HG03066 (cell line): ENCODE measurements around the gene PCDHB12.
"Not testable (repeated sequence)": the region's sequence is repeated elsewhere in the genome, so short reads cannot be mapped to it uniquely, and the experiment has no call there.

Experiments used
- ATAC-seq: cut with Tn5 transposase; IDR thresholded peaks from one replicate; pipeline ENCODE4 v1.9.1; 2021; ENCODE audit warnings: low read depth; ENCODE audit not compliant: unreplicated experiment

The PCDHB12 gene

DNA sequence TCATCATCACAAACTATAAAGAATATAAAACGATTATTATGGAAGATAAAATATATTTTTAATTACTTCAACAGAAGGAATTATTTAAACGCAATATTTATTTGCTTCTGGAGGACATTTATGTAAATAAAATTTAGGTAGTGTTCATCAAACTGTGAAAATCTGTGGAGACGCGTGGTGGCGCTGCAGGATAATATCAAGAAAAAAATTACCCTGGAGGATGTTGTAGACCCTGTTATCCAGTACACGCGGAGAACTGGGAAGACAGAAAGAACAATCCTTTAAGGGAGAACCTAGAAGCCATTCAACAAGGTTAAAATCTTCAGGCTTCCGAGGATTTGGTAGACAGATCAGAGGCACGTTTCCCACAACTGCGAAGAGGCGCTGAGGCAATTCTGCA, at the start of gene PCDHB12:
PCDHB12 (plus strand) TSS at position 242 of the 400 bp plus-strand sequence. CDS start 189 bp downstream, outside the sequence.
- no peak for ATAC-seq

DNA sequence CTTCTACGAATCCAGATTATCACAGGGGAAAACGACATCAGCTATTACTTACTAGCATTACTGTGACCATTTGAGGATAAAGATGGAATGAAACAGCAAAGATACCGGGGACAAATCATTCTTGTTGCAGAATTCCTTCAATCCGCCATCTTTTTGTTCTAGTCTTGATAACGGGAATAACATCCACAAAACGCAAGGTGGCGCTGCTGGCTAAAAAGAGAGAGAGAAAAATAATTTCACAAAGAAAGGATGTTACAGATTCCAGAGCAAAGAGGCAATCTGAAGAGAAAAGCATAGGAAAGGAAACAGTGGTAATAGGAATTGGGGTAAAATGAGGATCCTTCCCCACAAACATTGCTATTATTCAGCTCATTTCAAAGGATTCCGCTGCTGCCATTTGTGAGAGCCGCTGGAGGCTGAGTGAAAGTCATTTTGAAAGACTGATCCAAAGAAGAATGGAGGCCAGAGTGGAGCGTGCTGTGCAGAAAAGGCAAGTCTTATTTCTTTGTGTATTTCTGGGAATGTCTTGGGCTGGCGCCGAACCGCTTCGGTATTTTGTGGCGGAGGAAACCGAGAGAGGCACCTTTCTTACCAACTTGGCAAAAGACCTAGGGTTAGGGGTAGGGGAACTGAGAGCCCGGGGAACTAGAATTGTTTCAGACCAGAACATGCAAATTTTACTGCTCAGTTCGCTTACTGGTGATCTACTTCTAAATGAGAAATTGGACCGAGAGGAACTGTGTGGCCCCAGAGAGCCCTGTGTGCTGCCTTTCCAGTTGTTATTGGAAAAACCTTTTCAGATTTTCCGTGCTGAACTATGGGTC, 35.9 kb upstream of the PCDHB12 start, which contains the start of gene PCDHB7:
PCDHB7 (plus strand) TSS at position 264 of the 824 bp plus-strand sequence; CDS start at position 456, 192 bp downstream.
- no peak for ATAC-seq

DNA sequence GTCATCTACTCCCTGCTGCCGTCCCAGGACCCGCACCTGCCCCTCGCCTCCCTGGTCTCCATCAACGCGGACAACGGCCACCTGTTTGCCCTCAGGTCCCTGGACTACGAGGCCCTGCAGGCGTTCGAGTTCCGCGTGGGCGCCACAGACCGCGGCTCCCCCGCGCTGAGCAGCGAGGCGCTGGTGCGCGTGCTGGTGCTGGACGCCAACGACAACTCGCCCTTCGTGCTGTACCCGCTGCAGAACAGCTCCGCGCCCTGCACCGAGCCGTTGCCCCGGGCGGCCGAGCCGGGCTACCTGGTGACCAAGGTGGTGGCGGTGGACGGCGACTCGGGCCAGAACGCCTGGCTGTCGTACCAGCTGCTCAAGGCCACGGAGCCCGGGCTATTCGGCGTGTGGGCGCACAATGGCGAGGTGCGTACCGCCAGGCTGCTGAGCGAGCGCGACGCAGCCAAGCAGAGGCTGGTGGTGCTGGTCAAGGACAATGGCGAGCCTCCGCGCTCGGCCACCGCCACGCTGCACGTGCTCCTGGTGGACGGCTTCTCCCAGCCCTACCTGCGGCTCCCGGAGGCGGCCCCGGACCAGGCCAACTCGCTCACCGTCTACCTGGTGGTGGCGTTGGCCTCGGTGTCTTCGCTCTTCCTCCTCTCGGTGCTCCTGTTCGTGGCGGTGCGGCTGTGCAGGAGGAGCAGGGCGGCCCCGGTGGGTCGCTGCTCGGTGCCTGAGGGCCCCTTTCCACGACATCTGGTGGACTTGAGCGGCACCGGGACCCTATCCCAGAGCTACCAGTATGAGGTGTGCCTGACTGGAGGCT, 34.0 kb upstream of the PCDHB12 start:
- not testable (repeated sequence) for ATAC-seq

DNA sequence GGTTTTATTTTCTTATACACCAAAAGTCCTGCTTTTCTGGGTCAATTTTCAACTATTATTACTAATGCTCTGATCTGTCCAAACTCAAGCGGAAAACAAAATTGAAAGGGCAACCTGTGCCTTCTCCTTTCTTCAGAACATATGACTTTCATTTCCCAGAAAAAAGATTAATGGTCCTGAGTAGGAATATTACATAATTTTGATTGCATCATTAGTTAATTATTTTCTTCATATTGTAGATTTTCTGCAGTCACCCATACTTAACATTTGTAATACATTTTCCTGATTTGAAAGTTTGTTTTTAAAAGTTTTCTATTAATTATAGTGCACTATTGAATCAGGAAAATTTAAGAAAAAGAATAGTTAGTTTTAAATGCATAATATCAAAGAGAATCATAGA, 32.6 kb upstream of the PCDHB12 start:
- ATAC-seq: no peak

DNA sequence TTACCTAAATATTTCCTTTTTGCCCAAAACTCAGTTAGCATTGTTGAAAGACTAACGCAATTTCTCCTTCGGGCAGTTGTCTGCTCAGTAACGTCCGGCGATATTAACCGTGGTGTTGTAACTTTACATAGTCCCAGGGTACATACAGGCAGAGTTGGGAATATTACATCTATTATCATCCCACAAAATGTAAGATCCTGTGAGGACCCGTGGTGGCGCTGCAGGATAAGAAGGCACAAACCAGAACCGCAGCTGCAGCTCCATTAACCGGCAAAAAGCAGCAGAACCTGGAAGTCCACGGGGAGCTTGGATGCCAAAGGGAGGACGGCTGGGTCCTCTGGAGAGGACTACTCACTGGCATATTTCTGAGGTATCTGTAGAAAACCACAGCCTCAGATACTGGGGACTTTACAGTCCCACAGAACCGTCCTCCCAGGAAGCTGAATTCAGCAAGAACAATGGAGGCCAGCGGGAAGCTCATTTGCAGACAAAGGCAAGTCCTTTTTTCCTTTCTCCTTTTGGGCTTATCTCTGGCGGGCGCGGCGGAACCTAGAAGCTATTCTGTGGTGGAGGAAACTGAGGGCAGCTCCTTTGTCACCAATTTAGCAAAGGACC, 30.8 kb upstream of the PCDHB12 start, which contains the start of gene PCDHB8:
PCDHB8 (plus strand) TSS at position 214 of the 615 bp plus-strand sequence; CDS start at position 459, 245 bp downstream.
- ATAC-seq: not testable (repeated sequence)

DNA sequence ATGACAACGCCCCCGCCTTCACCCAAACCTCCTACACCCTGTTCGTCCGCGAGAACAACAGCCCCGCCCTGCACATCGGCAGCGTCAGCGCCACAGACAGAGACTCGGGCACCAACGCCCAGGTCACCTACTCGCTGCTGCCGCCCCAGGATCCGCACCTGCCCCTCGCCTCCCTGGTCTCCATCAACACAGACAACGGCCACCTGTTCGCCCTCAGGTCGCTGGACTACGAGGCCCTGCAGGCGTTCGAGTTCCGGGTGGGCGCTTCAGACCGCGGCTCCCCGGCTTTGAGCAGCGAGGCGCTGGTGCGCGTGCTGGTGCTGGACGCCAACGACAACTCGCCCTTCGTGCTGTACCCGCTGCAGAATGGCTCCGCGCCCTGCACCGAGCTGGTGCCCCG, 29.1 kb upstream of the PCDHB12 start:
- ATAC-seq: not testable (repeated sequence)

DNA sequence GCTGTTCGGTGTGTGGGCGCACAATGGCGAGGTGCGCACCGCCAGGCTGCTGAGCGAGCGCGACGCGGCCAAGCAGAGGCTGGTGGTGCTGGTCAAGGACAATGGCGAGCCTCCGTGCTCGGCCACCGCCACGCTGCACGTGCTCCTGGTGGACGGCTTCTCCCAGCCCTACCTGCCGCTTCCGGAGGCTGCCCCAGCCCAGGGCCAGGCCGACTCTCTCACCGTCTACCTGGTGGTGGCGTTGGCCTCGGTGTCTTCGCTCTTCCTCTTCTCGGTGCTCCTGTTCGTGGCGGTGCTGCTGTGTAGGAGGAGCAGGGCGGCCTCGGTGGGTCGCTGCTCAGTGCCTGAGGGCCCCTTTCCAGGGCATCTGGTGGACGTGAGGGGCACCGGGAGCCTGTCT, 28.6 kb upstream of the PCDHB12 start:
- not testable (repeated sequence) for ATAC-seq

DNA sequence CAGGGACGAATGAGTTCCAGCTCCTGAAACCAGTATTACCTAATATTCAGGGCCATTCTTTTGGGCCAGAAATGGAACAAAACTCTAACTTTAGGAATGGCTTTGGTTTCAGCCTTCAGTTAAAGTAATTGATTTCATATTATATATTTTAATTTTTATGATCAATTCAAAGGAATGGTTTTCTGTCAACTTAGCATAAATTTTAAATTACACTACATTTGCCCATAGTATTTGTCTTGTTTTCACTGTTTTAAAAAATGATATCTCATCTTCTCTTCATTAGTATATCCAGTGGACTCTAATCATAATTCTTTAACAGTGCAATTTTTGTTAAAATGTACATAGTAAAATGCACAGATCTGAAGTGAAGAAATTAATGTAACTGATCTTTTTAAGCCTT, 28.2 kb upstream of the PCDHB12 start:
- no peak for ATAC-seq

DNA sequence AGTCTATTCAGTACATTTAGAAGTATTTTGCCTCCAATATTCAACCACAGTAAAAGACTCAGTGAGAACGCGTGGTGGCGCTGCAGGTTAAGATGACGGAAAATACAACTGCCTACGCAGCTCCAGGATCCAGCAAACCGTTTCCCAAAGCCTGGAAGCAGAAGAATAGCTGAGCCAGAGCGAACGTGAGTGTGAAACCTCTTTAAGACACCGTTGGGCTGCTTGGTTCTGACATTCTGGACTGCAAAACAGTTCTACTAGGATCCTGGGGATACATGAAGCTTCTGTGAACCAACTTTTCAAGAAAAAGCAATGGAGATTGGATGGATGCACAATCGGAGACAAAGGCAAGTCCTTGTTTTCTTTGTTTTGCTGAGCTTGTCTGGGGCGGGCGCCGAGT, 26.3 kb upstream of the PCDHB12 start, which contains the start of gene PCDHB16:
PCDHB16 (plus strand) TSS at position 140 of the 400 bp plus-strand sequence; CDS start at position 313, 173 bp downstream.
- ATAC-seq: no peak

DNA sequence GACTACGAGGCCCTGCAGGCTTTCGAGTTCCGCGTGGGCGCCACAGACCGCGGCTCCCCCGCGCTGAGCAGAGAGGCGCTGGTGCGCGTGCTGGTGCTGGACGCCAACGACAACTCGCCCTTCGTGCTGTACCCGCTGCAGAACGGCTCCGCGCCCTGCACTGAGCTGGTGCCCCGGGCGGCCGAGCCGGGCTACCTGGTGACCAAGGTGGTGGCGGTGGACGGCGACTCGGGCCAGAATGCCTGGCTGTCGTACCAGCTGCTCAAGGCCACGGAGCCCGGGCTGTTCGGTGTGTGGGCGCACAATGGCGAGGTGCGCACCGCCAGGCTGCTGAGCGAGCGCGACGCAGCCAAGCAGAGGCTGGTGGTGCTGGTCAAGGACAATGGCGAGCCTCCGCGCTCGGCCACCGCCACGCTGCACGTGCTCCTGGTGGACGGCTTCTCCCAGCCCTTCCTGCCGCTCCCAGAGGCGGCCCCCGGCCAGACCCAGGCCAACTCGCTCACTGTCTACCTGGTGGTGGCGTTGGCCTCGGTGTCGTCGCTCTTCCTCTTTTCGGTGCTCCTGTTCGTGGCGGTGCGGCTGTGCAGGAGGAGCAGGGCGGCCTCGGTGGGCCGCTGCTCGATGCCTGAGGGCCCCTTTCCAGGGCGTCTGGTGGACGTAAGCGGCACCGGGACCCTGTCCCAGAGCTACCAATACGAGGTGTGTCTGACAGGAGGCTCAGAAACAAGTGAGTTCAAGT, 24.2 kb upstream of the PCDHB12 start:
- not testable (repeated sequence) for ATAC-seq

DNA sequence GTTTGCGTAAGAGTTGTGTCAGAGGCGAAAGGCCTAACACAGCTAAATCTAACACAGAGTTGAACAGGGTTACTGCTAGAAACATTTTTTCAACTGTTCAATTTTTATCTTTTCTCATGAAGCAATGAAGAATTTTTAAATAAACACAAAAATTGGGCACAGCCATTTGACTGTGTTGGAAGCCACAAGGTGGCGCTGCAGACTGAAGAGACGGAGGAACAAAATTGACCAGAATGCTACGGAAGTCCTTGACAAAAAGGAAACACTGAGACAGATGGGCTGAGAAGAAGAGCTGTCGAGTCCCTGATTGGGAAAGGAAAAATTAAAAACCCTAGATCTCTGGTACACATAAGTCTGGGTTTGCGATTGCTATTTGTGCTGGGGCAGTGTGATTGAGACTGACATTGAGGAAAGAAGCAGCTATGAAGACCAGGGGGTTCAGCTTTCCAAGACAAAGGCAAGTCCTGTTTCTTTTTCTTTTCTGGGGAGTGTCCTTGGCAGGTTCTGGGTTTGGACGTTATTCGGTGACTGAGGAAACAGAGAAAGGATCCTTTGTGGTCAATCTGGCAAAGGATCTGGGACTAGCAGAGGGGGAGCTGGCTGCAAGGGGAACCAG, 21.5 kb upstream of the PCDHB12 start, which contains the start of gene PCDHB9:
PCDHB9 (plus strand) TSS at position 265 of the 616 bp plus-strand sequence; CDS start at position 423, 158 bp downstream.
- no peak for ATAC-seq

DNA sequence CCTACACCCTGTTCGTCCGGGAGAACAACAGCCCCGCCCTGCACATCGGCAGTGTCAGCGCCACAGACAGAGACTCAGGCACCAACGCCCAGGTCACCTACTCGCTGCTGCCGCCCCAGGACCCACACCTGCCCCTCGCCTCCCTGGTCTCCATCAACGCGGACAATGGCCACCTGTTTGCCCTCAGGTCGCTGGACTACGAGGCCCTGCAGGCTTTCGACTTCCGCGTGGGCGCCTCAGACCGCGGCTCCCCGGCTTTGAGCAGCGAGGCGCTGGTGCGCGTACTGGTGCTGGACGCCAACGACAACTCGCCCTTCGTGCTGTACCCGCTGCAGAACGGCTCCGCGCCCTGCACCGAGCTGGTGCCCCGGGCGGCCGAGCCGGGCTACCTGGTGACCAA, 19.8 kb upstream of the PCDHB12 start:
- ATAC-seq: not testable (repeated sequence)

DNA sequence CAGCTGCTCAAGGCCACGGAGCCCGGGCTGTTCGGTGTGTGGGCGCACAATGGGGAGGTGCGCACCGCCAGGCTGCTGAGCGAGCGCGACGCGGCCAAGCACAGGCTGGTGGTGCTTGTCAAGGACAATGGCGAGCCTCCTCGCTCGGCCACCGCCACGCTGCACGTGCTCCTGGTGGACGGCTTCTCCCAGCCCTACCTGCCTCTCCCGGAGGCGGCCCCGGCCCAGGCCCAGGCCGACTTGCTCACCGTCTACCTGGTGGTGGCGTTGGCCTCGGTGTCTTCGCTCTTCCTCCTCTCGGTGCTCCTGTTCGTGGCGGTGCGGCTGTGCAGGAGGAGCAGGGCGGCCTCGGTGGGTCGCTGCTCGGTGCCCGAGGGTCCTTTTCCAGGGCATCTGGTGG, 19.4 kb upstream of the PCDHB12 start:
- not testable (repeated sequence) for ATAC-seq

DNA sequence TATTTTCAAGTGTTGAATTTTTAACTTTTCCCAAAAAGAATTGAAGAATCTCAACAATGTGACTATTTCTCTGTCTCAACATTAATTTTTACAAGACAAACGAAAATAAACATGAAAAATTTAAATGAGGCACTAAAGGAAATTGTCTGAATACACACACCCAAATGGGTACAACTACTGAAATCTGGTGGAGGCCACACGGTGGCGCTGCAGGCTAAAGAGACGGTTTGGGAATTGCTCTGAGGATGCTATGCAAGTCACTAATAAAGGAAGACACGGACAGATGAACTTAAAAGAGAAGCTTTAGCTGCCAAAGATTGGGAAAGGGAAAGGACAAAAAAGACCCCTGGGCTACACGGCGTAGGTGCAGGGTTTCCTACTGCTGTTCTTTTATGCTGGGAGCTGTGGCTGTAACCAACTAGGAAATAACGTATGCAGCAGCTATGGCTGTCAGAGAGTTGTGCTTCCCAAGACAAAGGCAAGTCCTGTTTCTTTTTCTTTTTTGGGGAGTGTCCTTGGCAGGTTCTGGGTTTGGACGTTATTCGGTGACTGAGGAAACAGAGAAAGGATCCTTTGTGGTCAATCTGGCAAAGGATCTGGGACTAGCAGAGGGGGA, 16.3 kb upstream of the PCDHB12 start, which contains the start of gene PCDHB10:
PCDHB10 (plus strand) TSS at position 244 of the 616 bp plus-strand sequence; CDS start at position 444, 200 bp downstream.
- ATAC-seq: no peak

DNA sequence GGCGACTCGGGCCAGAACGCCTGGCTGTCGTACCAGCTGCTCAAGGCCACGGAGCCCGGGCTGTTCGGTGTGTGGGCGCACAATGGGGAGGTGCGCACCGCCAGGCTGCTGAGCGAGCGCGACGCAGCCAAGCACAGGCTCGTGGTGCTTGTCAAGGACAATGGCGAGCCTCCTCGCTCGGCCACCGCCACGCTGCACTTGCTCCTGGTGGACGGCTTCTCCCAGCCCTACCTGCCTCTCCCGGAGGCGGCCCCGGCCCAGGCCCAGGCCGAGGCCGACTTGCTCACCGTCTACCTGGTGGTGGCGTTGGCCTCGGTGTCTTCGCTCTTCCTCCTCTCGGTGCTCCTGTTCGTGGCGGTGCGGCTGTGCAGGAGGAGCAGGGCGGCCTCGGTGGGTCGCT, 14.2 kb upstream of the PCDHB12 start:
- not testable (repeated sequence) for ATAC-seq

DNA sequence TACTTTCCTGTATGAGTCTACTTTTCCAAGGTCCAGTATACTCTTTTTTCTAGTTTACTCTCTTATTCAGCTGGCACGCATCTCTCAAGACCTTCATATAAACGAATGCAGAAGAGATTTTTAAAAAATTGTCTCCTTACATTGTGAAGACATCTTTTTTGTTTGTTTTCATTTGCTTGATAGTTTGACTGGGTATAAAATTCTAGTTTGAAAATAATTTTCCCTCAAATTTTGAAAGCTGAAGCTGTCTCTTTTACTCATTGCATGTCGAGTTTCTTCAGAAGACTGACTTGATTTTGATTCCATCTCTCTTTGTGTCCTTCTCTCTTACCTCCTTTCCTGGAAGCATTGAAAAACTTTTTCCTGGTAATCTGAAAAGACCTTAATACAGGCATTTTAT, 12.2 kb upstream of the PCDHB12 start:
- ATAC-seq: no peak

DNA sequence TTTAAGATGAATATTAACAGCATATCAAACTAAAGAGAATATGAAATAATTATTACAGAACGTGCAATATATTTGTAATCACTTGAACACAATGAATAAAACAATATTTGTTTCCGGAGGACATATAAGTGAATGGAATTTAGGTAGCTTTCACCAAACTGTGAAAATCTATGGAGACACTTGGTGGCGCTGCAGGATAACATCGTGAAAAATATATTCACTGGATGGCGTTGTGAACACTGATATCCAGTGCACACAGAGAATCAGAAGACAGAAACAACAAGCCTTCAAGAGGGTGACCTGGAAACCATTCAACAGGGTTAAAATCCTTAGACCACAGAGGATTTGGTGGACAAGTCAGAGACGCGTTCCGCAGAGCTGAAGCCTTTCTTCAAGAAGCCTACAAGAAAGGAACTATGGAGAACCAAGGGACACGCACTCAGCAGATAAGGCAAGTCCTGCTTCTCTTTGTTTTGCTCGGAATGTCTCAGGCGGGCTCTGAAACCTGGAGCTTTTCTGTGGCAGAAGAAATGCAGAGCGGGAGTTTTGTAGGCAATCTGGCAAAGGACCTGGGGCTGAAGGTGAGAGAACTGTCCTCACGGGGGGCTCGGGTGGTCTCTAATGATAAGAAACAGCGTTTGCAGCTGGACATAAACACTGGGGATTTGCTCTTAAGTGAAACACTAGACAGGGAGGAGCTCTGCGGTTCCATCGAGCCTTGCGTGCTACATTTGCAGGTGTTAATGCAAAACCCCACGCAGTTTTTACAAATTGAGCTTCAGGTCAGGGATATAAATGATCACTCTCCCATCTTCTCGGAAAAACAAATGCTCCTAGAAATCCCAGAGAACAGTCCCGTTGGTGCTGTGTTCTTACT, 8.9 kb upstream of the PCDHB12 start, which contains the start of gene PCDHB11:
PCDHB11 (plus strand) TSS at position 269 of the 877 bp plus-strand sequence; CDS start at position 417, 148 bp downstream.
- no peak for ATAC-seq

DNA sequence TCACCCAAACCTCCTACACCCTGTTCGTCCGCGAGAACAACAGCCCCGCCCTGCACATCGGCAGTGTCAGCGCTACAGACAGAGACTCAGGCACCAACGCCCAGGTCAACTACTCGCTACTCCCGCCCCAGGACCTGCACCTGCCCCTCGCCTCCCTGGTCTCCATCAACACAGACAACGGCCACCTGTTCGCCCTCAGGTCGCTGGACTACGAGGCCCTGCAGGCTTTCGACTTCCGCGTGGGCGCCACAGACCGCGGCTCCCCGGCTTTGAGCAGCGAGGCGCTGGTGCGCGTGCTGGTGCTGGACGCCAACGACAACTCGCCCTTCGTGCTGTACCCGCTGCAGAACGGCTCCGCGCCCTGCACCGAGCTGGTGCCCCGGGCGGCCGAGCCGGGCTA, 7.4 kb upstream of the PCDHB12 start:
- ATAC-seq: not testable (repeated sequence)
